ENCODE results near the gene ATAD3A.

DNA sequence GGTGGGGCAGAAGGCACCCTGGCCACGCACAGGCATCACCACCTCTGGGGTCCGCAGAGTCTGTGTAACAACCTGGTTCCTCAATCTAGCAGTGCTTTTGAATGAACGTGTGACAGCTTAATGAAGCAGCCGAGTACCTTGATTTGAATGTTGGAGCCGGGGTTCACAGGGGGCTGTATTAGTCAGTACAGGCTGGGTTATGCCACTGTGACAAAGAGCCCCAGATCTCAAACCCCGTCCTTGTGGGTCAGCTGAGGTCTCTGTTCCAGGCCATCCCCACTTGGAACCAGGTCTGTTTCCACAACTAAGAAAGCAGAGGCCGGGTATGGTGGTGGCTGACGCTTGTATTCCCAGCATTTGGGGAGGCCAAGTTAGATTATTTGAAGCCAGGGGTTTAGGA lies 18.0 kb downstream of the ATAD3A start:
- TF ChIP-seq, protein P1, sequence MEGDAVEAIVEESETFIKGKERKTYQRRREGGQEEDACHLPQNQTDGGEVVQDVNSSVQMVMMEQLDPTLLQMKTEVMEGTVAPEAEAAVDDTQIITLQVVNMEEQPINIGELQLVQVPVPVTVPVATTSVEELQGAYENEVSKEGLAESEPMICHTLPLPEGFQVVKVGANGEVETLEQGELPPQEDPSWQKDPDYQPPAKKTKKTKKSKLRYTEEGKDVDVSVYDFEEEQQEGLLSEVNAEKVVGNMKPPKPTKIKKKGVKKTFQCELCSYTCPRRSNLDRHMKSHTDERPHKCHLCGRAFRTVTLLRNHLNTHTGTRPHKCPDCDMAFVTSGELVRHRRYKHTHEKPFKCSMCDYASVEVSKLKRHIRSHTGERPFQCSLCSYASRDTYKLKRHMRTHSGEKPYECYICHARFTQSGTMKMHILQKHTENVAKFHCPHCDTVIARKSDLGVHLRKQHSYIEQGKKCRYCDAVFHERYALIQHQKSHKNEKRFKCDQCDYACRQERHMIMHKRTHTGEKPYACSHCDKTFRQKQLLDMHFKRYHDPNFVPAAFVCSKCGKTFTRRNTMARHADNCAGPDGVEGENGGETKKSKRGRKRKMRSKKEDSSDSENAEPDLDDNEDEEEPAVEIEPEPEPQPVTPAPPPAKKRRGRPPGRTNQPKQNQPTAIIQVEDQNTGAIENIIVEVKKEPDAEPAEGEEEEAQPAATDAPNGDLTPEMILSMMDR (conservative IDR thresholded peaks at IDR 0.05 in 1 of 2, IDR thresholded peaks at IDR 0.05 in 1 of 2; ENCODE audit: low read depth in 1 of 2, low read length in 2 of 2), result no peak
- TF ChIP-seq EZH2 (IDR thresholded peaks at IDR 0.05; ENCODE audit: low read length, missing control alignments), result no peak

All from fibroblast of lung (primary cell).